ENCODE data around the gene TPCN2.

- no peak for TF ChIP-seq CTCF (IDR thresholded peaks at IDR 0.05)
- TF ChIP-seq POLR2A (IDR thresholded peaks at IDR 0.05): no peak
Measured at GRCh38 chr11:69096473-69096872, 47.7 kb downstream of the TPCN2 start.

Data from heart left ventricle (tissue), 13 donors.